NCI-H187 treated with DMSO at 0.1 percent for 48 hours (cell line): Measurements from ENCODE around the gene CTNNBL1.

Experiments
- DNase-seq: peaks from one replicate; lab custom pipeline; 2025; lab: John Stamatoyannopoulos, UW

The CTNNBL1 gene

DNA sequence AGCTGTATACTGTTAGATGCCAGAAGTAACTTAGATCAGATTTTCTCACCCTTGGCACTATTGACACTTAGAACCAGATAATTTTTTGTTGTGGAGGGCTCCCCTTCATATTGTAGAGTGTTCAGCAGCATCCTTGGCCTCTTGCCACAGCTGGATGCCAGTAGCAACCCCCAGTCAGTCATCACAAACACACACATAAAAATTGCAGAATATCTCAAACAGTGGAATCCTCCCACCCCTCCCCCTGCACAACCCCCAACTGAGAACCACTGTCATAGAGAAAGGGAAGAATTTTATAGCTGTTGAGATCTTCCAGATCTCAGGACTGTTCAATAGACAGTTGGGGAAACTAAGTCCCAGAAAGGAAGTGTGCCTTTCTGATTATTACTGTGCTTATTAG, 127.9 kb downstream of the CTNNBL1 start:
- no peak for DNase-seq

DNA sequence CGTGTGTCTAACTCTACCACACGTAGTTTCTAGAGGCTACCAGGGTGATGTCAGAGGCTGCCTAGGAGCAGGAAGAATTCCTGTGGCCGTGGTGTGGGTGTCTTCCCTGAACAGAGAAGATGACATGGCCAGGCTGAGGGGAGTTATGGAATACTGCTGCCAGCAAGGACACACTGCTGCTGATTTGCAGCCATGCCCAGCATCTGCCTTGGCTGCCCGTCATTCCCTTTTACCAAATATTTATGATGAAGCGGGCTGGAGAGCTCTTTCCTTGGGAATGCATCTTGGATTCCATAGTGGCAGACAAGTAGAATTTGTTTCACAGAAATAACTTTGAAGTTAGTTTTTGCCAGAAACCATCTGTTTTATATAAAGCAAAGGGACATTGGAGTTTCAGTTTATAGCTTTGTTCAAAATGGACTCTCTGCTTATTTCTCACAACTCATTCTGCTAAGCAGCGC, 128.3 kb downstream of the CTNNBL1 start:
- DNase-seq = no peak

DNA sequence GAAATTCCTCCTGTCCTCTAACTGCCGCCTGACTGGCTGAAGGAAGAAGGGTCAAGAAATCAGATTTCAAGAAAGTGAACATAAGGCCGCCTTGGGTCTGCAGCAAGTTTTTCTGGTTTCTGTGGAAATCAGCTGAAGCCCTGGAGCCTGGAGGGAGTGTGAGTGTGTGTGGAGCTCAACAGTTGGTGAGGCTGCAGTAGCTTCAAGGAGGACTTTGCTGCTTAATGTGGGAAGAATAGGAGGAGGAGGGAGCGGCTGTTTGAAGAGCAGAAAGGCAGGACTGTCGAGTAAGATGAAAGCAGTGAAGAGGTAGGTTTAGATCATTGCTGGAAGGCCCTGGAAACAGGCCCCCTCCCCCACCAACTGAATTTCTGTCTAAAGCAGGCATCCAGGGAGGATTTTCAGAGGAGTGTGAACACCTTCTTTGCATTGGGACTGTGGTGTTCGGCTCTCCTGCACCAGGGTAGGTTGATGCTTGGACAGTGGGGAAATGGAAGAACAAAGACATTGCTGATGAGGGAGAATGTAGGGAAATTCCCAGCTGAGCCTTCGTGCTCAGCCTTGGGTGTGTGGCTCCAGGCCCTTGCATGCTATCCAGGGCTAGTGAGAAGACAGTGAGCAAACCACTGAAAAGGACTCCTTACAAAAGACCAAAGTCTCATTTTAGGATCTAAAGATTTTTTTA, 129.6 kb downstream of the CTNNBL1 start:
- peak; percentile 53 for DNase-seq

DNA sequence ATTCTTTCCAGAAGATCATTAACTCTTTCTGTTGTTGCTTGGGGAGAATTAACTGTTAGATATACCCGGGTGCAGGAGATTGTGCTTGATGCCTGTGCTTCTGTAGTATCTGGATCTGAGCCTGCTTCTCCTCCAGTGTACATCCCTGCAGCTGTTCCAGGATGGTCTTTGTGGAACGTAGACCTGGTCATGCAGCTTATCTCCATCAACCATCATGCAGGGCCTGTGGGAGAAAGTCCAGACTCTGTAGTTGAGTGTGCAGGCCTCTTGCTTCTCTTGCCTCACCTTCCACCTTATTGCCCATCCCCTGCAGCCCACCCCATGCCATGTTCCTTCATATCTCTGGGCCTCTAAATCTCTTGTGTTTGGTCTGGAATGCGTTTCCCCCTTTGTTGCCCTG, 133.8 kb downstream of the CTNNBL1 start:
- DNase-seq = no peak

DNA sequence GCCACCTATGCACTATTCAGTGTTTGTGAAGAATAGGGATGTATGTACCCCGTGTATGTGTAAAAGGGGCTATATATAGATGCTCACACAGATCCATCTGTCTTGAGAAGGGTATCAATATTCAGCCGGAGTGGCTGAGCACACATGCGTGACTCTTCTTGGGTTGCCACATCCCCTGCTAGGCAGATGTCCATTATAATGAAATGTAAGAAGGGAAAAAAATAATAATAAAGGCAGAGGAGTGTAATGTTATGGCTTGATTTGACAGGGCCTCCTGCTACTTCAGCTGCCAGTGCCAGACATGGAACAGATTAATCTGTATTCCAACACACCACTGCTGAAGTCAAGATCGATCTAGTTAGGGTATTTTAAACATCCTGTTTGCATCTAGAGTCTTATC, 134.9 kb downstream of the CTNNBL1 start:
- no peak for DNase-seq

DNA sequence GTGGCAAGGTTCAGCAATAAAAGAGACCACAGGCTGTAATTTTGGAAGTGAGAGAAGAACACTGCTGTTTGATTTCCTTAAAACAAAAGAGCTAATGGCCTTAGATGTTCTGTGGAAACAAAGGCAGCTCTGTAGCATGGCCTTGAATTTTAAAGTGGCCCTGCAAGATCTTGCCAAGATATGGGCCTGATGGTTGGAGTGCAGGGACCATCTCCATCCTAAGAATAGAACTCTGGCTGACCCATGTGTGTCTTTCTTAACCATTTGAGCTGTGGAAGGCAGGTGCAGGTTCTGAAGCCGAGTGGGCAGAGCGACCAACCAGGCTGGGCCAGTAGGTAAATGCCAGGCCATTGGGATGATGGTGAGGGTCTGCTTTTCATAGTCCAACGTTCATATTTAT, 135.3 kb downstream of the CTNNBL1 start:
- DNase-seq = no peak

DNA sequence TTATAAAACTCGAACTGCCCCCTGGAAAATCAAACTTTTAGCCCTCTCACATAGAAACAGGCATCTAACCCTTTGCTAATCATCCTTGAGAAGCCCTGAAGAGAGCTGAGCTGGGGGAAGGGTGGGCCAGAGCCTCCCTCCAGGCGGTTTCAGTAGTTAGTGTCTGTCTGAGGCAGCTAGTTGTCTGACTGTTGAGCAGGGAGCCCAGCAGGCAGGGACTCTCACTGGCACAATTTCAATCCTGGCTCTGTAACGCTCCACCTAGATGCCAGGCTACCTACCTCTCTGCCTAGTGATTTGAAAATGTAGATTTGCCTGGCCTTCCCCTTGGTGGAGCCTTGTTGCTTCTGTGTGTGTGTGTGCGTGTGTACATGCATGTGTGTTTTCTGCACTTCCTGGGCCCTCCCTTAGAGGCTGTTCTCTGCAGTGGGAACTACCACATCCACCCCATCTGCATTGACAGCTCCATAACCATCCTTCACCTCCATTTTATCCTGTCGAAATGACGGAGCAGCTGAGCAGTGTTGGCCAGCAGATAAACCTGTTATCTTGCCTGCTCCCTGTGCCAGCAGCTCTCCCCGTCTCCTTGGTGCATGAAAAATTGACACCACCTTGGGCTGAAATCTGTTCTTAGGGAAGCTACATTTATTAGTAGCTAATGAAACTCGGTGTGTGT, 139.5 kb downstream of the CTNNBL1 start:
- no peak for DNase-seq

DNA sequence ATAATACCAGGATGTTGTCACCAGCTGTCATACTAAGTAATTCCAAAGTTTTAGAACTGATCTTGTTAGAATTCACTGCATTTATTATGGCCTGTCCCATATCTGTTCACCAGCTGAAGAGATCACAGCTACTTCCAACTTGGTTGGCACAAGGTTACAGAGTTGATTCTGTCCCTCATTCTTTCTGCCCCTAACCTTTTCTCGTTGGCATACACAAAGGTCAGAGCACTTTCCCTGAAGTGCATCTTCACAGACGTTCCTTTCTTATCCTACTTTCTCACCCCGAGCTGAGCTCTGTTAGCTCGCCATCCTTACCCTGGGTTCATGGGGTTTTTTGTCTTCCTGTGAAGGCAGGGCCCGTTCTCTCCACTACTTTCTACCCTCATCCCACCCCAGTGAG, 143.1 kb downstream of the CTNNBL1 start:
- no peak for DNase-seq

DNA sequence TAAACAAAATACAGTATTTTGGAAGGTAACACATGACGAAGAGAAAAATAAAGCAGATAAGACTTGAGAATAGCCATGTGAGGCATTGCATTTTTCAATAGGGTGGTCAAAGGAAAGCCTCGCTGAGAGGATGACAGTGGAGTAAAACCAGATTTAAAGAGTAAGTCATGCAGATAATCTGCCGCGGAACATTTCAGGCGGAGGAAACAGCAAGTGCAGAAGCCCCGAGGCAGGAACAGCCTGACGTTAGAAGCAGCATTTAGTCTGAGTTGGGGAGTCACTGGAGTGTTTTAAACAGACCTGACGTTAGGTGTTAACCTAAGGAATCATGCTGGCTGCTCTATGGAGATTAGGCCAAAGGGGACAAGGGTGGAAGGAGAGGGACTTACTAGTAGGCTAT, 144.1 kb downstream of the CTNNBL1 start:
- DNase-seq = no peak

DNA sequence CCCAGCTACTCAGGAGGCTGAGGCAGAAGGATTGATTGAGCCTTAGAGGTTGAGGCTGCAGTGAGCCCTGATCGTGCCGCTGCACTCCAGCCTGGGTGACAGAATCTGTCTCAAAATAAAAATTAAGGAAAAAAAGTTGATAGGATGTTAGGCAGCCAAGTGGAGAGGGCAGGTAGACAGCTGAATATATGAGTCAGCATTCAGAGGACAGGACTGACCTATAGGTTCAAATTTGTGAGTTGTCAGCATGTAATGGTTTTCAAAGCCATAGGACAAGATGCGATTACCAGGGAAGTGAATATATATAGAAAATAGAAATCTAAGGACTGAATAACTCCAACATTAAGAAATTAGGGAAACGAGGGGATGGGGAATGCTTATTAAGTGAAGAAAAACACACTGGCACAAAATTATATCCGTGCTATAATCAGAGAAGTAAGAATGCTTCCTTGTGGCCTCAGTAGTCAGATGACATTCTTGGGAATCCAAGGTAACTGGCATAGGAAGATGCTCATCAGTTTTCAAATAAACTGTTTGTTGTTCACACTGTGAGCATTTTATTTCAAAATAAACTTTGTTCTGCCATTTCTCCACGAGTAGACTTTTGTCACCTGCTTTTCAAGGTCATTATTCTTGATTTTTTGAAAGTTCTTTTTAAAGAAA, 145.1 kb downstream of the CTNNBL1 start:
- DNase-seq = no peak

DNA sequence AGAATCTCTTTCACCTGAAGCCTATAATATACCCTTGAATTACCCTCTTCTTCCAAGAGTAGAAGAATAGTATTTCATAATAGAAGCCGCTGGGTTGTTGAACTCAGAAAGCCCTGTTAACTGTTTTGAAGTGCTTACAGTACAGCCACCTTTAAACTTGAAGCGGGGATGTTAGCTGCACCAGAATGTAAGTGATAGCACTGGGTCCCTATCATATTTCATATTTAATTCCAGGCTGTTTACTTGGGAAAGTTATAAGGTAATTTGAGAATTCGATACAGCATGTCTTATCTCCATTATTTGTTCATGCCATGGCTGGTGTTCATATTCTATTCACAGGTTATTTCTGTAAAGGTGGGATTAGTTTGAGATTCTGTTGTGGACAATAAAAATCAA, 145.6 kb downstream of the CTNNBL1 start:
- peak; percentile 83 for DNase-seq

DNA sequence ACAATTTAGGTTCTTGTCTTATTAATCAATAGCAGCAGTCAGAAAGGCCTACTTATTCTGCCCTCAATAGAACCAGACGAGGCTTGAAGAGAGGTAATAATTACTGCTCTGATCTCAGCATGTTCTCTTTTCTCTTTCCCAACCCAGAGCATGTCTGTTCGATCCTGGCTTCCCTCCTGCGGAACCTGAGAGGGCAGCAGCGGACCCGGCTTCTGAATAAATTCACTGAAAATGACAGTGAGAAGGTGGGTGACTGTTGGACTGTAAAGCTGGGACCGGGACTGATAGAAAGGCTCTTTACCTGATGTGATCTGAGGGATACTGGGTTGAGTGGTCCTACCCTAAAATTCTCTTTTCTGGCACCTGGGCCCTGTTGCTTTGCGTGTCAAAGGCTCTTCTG, 146.1 kb downstream of the CTNNBL1 start:
- DNase-seq = no peak

DNA sequence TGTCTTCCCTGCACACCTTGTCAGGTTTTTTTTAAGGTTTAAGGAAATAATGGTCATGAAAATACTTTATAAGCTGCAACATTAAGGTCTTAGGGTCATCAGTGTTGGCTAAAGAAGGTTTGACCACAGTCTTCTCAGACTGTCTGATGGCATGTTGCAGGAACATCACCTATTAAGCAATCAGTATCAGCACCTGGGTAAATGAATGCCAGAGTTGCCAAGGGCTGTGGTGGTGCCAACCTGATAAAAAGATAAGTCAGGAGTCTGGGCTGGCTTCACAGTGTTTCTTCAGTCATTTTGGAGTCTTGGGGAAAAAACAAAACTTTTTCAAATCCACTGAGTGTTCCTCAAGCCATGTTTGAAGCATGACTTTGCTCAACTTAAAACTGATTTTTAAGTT, 147.6 kb downstream of the CTNNBL1 start:
- no peak for DNase-seq

DNA sequence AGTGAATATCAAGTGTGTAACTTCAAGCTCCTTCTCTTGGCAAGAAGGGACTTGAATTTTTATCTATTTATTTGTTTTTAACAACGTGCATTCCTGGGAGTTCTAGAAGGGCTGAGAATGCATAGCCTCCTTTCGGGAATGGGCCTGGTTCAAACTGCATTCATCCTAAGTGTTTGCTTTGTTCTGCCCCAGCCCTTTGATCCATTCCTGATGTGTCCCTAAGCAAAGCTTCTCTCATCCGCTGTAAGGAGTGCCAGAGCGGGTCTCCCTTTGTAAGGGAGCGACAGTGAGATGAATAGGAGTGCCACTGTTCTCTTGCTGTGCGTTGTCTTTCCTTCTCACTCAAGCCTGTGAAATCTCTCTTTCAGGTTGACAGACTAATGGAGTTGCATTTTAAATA, 148.1 kb downstream of the CTNNBL1 start:
- no peak for DNase-seq

DNA sequence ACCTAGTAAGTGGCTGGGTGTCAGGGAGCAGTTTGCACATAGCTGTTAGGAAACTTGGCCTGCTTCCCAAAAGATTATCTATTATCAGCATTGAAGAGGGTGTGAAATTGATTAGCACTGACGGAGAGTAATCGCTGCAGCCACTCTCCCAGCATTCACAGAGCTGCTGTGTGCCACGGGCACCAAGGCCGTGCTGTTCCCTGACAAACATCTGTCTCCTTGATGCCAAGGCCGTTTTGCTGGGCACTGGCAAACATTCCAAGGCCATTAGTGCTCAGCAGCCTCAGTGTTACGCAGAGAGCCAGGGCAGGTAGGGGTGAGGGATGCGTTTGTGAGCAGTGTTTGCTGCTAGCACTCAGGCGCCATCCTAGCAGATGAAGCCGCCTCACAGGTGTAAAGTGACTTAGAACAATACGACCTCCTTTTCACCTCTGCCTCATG, 151.4 kb downstream of the CTNNBL1 start:
- DNase-seq = no peak

DNA sequence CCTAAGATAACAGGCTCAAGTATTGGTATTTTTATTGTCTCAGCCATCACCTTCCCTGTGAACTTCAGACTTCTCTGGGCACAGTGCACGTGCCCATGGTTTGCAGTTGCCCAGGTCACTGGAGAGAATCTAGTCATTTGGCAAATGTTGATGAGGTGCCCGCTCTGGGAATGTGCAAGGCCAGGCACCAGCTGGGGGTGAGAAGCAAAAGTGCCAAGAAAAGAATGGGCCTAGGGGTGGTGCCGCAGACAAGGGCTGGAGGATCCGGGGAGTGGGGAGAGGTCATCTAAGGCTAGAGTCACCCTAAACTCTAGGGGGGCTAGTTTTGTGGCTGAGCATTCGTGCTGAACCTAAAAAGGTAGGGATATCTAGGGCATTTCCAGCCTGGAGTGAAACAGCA, 152.0 kb downstream of the CTNNBL1 start:
- DNase-seq = no peak

DNA sequence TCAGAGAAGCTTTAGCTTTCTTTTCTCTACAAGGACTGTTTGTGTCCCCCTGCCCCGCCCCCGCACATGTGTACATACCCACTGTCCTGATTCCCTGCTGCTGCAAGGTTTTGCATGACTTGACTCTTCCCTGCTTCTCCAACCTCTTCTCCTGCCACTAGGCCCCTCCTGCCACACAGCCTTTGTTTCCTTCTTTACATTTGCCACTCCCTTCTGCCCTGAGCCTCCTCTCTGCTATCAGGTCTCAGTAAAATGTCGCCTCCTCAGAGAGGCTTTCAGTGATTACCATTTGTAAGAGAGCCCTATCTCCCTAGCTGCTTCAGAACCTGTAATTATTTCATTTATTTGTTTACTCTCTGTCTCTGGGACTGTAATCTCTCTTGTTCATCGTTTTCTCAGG, 152.7 kb downstream of the CTNNBL1 start:
- DNase-seq = peak; percentile 99

DNA sequence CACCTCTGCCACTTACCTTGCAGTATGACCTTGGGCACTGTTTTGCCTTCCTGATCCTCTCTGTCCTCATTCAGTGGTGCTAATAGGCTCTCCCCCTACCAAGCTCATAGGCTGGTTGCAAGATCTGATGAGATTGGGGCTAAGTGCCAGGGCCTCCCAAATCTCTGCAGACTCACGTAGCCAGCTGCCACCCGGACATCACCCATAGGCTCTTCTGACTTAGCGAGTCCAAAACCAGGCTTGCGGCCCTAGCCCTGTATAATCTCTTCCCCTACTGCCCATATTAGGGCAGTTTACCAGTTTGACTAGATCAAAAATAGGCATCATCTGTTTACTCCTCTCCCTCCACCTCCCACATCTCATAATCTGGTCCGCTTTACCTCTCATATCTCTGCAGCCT, 154.9 kb downstream of the CTNNBL1 start:
- no peak for DNase-seq

DNA sequence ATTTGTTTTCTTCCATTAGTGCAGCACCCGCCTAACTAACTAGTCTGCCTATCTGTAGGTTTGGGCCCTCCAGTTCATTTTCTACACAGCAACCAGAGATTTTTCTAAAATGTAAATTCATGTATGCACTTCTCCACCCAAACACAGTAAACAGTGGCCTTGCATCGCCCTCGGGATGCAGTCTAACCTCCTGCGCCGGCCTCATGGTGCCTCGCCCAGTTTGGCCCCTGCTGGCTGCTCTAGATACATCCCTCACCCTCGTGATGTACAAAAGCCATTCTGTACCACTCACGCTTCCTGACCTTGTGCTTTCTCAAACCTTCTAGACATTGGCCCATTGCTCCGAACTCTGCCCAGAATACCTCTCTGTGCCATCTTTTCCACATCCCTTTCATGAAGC, 155.3 kb downstream of the CTNNBL1 start:
- no peak for DNase-seq

DNA sequence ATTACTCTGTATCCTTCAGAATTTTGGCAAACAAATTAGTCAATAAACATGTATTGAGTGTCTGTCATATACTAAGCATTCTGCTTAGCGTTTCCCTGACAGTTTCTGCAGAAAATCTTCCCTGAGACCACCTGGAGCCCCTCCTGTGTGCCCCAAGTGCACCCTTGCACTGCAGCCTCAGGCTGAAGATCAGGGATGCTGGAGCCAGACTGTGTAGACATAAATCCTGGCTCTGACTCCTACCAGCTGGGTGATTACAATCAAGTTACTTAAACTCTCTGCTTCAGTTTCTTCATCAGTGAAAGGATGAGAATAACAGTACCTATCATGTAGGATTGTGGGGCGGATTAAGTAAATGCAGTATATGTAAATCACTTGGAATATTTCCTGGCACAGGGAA, 155.7 kb downstream of the CTNNBL1 start:
- no peak for DNase-seq

DNA sequence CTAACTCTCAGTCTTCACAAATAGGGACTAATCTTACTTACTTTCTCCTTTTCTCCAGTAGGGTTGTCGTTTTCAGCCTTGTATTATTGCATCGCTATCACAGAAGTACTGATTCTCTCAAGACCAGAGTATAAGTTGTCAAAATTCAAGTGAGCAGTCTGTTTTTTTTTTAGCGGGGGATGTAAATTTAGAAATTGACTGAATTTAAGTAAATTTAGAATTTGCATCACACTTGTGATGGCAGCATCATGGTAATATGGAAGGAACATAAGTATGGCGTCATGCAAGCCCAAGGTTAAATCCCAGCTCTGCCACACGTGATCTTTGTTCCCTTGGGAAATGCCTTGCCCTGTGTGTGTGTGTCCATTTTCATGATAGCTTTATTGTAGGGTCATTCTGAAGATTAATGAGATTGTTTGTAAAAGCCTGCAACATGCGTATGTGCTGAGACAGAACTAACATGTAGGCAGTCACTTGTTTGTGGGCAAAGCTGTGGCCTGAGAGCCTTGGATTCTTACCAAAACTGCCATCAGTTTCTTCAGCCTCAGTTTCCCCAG, 156.3 kb downstream of the CTNNBL1 start:
- DNase-seq = no peak

DNA sequence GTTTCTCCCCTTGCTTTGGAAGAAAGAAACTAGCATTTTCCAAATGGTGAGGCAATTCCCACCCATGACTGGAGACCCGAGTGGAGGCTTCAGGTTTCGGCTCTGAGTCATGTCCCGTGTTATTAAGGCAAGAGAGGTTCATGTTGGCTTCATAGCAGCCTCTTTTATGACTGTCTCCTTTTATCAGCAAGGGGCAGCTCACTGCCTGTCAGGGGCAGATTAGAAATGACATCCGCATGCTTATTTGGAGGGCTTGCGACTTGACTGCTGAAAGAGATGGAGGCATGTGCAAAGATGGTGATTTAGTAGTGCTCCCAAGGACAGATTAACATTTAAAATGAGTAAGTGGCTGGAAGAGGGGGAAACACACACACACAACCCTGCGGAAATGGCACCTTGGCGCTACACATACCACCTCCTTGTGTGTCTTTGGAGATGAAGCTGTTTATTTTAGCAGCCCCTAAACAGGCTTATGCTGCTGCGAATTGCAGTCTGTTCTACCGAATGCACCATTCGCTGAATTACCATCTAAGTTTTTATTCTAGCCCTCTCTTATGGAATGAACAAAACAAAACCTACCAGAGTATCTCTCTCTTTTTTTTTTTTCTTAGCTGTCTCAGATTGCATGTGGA, 157.0 kb downstream of the CTNNBL1 start:
- no peak for DNase-seq

DNA sequence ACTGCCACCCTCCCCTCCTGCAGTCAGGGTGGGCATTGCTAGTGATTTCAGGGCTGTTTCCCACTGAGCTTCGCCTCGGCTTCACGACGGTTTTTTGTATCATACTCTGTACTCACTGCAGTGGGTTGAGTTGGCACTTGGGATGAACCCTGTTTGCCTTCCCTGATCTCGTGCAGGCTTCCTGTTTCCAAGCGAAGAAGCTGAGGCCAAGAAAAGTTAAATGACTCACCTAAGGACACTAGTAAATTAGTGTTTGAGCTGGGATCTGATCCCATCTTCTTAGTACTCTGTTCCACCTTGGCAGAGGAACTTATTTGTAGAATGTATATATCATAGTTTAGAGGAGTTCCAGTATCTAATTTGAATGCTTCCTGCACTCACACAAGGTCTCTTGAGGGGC, 158.8 kb downstream of the CTNNBL1 start:
- DNase-seq = no peak
